Naive B cell (primary cell): ENCODE measurements around the gene KLHL18. TPM values are rescaled to one million over a fixed set of nuclear protein-coding genes. Genes with fewer than 3 reads are reported as not detected.

ENCODE experiments used
- ATAC-seq, 2 donors: fragments of 150-1000 bp; cut with Tn5 transposase; 2 replicates each; pipeline ENCODE4 v1.10.0; 2021; ENCODE audit warnings: low read depth in 2 of 2, mild to moderate bottlenecking in 2 of 2, moderate library complexity in 2 of 2
- DNase-seq: peaks from one replicate; pipeline ENCODE4 v3.0.0; 2022
- H3K27ac Mint-ChIP-seq, 6 donors: one replicate each; pipeline ENCODE4 v1.8.0; 2020 to 2022; ENCODE audit warnings: mild to moderate bottlenecking in 6 of 6, mixed read lengths in 6 of 6, moderate library complexity in 5 of 6, inconsistent platforms in 2 of 6
- H3K27me3 Mint-ChIP-seq, 3 donors: one replicate each; pipeline ENCODE4 v1.8.0; 2021 to 2022; ENCODE audit warnings: mixed read lengths in 3 of 3, mild to moderate bottlenecking in 1 of 3
- H3K36me3 Mint-ChIP-seq, 2 donors: one replicate each; pipeline ENCODE4 v1.8.0; 2020 to 2022; ENCODE audit warnings: mixed read lengths in 2 of 2, inconsistent platforms in 1 of 2, mild to moderate bottlenecking in 1 of 2
- H3K4me1 Mint-ChIP-seq, 3 donors: one replicate each; pipeline ENCODE4 v1.8.0; 2020 to 2022; ENCODE audit warnings: mixed read lengths in 3 of 3, inconsistent platforms in 1 of 3, mild to moderate bottlenecking in 1 of 3, moderate library complexity in 1 of 3
- H3K4me3 Mint-ChIP-seq, 8 donors: one replicate each; pipeline ENCODE4 v1.8.0; 2020 to 2022; ENCODE audit warnings: mild to moderate bottlenecking in 8 of 8, mixed read lengths in 8 of 8, moderate library complexity in 8 of 8, inconsistent platforms in 2 of 8
- H3K9me3 Mint-ChIP-seq, 7 donors: one replicate each; pipeline ENCODE4 v1.8.0; 2020 to 2022; ENCODE audit warnings: mixed read lengths in 7 of 7, mild to moderate bottlenecking in 5 of 7, inconsistent platforms in 2 of 7, moderate library complexity in 1 of 7
- polyA plus RNA-seq, 6 donors: library from polyadenylated mRNA; unstranded; fragments of 300-500 nt; fragmentation: Illumina TruSeq; gene quantifications; one replicate each; pipeline ENCODE4 v1.2.3, GENCODE V29; 2021; ENCODE audit warnings: low read depth in 6 of 6

Gene KLHL18
- polyA plus RNA-seq, 6 donors from 2014 or later, result 14.7 to 23.5 (median 19.6) TPM

DNA sequence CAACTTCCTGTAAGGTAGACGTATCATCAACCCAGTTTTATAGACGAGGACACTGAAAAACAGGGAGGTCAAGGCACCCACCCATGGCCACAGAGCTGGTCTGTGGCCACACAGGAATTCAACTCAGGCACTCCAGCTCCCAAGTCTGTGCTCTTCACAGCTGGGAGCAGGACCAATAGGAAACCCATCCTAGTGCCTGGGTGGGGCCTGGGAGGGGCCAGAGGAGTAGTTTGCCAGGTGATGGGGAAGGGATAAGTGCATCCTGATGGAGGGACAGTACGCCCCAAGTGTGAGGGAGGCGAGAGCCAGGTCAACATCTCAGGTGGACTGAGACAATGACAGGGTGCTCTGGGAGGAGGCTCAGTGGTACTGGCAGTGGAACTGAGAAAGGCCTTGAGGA, 22.1 kb upstream of the KLHL18 start:
- ATAC-seq, result no peak
- H3K27ac Mint-ChIP-seq, result peak overlapping the region in 2 of 6 donors; percentile 37 to 80
- no peaks in the 10 kb centered on the region for H3K36me3 Mint-ChIP-seq
- no peak overlapping the region for H3K4me3 Mint-ChIP-seq
- H3K4me1 Mint-ChIP-seq, result peaks cover 0 to 6% (median 0%) of the 10 kb centered on the region in 3 donors
- H3K27me3 Mint-ChIP-seq, result no peaks in the 10 kb centered on the region
- no peaks in the 10 kb centered on the region for H3K9me3 Mint-ChIP-seq
- no peak for DNase-seq

DNA sequence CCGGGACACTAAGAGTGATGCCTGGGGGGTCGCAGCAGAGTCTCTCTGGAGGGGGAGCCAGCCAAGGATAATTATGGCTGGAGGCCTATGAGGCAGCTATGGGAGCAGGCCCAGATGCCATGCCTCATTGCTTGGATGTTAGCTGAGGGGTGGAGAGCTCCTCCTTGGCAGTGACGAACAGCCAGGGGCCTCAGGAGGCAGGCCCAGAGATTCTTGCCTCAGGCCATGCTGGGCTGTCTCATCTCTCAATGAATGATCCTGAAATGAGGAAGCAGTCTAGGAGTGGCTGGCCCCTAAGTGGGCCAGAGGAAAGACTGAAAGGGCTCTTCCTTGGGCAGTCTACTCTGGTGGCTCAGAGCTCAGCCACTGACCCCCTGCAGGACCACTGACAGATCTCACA, 21.4 kb upstream of the KLHL18 start:
- no peak for DNase-seq
- Mint-ChIP-seq H3K27me3 (no peaks in the 10 kb centered on the region), H3K27ac (peak overlapping the region in 1 of 6 donors; percentile 19), H3K4me3 (peak overlapping the region in 1 of 8 donors; percentile 60), H3K36me3 (no peaks in the 10 kb centered on the region), H3K9me3 (no peaks in the 10 kb centered on the region), H3K4me1 (peaks cover 0 to 6% (median 2%) of the 10 kb centered on the region in 3 donors)
- ATAC-seq, result no peak

DNA sequence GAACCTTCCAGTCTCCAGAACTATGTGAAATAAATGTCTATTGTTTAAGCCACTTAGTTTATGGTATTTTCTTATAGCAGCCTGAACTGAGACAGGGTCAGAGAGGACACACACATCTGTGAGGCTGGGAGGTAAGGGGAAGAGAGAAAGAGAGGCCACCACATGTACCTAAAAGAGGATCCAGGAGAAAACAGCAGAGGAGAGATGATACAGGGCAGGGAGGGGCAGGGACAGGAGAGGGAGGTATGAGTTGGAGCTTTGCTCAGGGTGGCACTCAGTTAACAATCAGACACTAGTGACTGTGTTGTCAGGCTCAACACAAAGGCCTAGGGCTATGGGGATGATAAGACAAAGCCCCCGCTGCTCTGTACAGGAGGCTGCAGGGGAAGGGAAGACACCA, 17.7 kb upstream of the KLHL18 start:
- ATAC-seq, result no peak
- no peaks in the 10 kb centered on the region for H3K27me3 Mint-ChIP-seq

DNA sequence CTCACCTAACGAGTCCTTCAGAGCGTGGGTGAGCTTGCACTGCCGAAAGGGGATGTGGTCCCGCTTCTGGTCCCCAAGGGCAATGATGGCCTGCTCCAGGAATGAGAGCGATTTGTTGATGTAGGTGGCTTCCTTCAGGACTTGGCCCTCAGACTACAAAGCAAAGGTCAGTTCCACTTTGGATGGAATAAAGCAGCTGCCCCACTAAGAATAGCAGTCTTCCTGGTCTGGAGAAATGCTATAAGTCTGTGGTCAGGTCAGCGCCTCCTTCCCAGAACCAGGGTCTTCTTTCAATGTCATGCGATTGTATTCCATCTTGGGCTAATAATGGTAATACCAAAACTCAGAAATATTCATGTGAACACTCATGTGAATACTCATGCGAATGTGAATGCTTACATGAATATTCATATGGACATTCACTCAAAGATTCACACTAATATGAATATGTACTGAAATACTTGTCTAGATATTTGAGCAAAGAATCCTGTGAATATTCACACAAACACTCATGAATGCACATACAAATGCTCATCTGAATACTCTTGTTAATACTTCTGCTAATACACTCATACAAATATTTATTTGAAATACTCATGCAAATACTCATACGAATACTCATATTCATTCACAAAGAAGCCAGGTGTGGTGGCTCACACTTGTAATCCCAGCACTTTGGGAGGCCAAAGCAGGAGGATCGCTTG, 16.9 kb upstream of the KLHL18 start:
- no peak overlapping the region for H3K27ac Mint-ChIP-seq
- no peaks in the 10 kb centered on the region for H3K36me3 Mint-ChIP-seq
- DNase-seq, result no peak
- no peaks in the 10 kb centered on the region for H3K27me3 Mint-ChIP-seq
- no peak overlapping the region for H3K4me3 Mint-ChIP-seq
- ATAC-seq, result no peak
- H3K4me1 Mint-ChIP-seq, result peaks cover 6 to 14% (median 12%) of the 10 kb centered on the region in 3 donors
- H3K9me3 Mint-ChIP-seq, result no peaks in the 10 kb centered on the region

More for the DNA sequence above, 17.7 kb upstream of the KLHL18 start:
- Mint-ChIP-seq H3K4me3 (peak overlapping the region in 1 of 8 donors; percentile 60), H3K36me3 (no peaks in the 10 kb centered on the region), H3K4me1 (peaks cover 6 to 14% (median 12%) of the 10 kb centered on the region in 3 donors), H3K27ac (peak overlapping the region in 1 of 6 donors; percentile 58), H3K9me3 (no peaks in the 10 kb centered on the region)
- DNase-seq, result no peak

DNA sequence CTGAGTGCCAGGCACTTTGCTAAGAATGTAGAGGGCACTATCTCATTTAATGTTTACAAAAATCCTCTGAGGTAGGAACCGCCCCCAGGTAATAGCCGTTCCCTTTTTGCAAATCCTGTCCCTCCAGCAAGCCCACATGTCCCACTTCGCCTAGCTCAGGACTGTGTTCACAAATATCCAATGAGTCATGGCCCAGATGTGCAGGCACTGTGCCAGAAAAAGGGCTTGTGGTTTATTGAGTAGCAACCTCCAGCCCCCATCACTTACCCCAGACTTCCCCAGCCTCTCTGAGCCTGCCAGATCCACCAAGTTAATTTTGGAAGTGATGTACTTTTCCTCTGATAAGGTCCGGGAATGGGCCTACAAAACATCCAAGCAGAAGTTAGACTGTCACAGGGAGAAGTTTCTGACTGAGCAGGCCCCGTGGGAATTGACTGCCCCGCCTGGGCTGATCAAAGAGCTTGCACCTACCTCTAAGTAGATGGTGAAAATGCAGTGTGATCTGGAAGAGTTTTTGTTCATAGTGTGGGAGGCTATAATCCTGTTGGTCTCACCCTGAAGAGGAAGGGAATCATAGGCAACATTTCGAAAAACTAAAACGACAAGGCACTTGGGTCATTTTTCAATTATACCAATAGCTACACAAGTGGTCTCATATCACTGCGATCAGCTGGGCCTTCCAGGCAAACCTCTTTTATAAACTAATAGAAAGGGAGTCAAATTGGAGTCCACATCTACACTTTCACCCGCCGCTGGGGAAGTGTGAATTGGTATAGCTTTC, 15.8 kb upstream of the KLHL18 start:
- H3K27ac Mint-ChIP-seq, result peak overlapping the region in 2 of 6 donors; percentile 3 to 30
- H3K4me3 Mint-ChIP-seq, result no peak overlapping the region
- H3K4me1 Mint-ChIP-seq, result peaks cover 6 to 14% (median 12%) of the 10 kb centered on the region in 3 donors
- no peaks in the 10 kb centered on the region for H3K36me3 Mint-ChIP-seq
- ATAC-seq (peak; percentile 44 to 58), DNase-seq (no peak)
- no peaks in the 10 kb centered on the region for H3K9me3 Mint-ChIP-seq
- no peaks in the 10 kb centered on the region for H3K27me3 Mint-ChIP-seq

DNA sequence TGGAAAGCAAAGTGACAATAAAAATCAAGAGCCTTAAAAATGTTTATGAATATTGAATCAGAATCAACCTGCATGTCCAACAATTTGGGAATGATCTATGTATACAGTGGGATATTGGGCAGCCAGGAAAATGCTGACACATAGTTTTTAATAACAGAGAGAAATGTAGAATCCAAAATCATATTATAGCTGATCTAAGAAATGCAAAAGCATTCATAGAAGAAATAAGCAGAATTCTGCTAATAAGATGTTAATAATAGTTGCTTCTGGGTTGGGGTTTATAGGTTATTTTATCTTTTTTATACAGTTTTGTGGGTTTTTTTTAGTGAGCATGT, 15.3 kb upstream of the KLHL18 start:
- H3K9me3 Mint-ChIP-seq, result no peaks in the 10 kb centered on the region
- peaks cover 6 to 14% (median 12%) of the 10 kb centered on the region in 3 donors for H3K4me1 Mint-ChIP-seq
- no peaks in the 10 kb centered on the region for H3K27me3 Mint-ChIP-seq
- DNase-seq (no peak), ATAC-seq (no peak)
- H3K27ac Mint-ChIP-seq, result peak overlapping the region in 1 of 6 donors; percentile 30
- no peak overlapping the region for H3K4me3 Mint-ChIP-seq
- no peaks in the 10 kb centered on the region for H3K36me3 Mint-ChIP-seq

DNA sequence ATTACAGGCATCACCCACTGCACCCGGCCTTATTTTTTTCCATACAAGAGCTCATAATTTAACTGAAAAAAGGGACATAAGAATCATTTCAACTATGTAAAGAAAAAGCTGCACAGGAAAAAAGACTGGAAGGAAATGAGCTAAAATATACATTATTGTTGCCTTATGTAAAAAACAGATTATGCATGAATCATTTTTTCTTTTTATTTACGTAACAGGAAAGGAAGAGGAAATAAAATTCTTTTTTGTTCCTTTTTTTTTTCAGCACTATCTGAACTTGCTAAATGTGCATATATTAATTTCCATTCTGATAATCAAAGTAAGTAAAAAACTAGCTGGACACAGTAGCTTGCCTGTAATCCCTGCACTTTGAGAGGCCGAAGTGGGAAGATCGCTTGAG, 12.2 kb upstream of the KLHL18 start:
- ATAC-seq (no peak), DNase-seq (no peak)
- H3K9me3 Mint-ChIP-seq, result no peaks in the 10 kb centered on the region
- no peak overlapping the region for H3K4me3 Mint-ChIP-seq
- H3K36me3 Mint-ChIP-seq, result no peaks in the 10 kb centered on the region
- no peak overlapping the region for H3K27ac Mint-ChIP-seq
- H3K27me3 Mint-ChIP-seq, result no peaks in the 10 kb centered on the region
- peaks cover 6 to 12% (median 8%) of the 10 kb centered on the region in 3 donors for H3K4me1 Mint-ChIP-seq

DNA sequence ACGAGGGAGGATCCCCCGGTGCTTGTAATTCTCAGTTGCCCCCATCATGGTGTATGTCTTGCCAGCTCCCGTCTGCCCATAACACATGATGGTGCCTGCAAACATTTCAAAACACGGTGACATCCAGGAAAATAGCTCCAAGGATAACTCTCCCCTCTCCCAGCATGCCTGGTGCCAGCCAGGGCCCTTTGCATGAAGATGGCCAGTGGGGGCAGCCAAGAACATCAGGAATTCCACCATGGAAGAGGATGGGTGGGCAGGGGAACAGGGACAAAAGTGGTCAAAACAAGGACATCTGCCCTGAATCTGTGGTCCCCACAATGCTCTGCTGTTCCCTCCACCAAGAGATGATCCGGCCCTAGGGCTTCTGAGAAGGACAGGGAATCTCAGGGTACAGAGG, 9.2 kb upstream of the KLHL18 start:
- H3K4me3 Mint-ChIP-seq, result no peak overlapping the region
- ATAC-seq, result no peak
- H3K27ac Mint-ChIP-seq, result no peak overlapping the region
- no peaks in the 10 kb centered on the region for H3K9me3 Mint-ChIP-seq
- H3K36me3 Mint-ChIP-seq, result no peaks in the 10 kb centered on the region
- DNase-seq, result no peak
- no peaks in the 10 kb centered on the region for H3K4me1 Mint-ChIP-seq
- no peaks in the 10 kb centered on the region for H3K27me3 Mint-ChIP-seq

DNA sequence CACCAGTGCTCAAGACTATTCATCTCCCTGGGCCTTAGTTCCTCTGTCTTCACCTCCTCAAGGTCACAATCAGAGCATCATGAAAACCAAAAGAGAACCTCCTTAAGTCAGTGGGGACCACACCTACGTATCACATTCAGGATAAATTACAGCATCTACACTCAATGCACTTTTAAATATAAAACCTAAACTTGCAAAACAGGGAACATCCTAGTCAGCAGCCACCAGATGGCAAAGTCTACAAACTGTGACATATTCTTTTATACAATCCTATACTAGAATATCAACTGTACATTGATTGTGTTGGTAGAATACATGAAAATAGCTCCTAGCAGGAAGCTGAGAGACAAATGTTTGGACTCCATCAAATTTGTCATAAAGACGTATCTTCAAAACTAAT, 8.1 kb upstream of the KLHL18 start:
- no peaks in the 10 kb centered on the region for H3K27me3 Mint-ChIP-seq
- H3K9me3 Mint-ChIP-seq, result no peaks in the 10 kb centered on the region
- H3K36me3 Mint-ChIP-seq, result no peaks in the 10 kb centered on the region
- no peaks in the 10 kb centered on the region for H3K4me1 Mint-ChIP-seq
- ATAC-seq, result no peak
- no peak overlapping the region for H3K4me3 Mint-ChIP-seq
- no peak overlapping the region for H3K27ac Mint-ChIP-seq
- DNase-seq, result no peak

DNA sequence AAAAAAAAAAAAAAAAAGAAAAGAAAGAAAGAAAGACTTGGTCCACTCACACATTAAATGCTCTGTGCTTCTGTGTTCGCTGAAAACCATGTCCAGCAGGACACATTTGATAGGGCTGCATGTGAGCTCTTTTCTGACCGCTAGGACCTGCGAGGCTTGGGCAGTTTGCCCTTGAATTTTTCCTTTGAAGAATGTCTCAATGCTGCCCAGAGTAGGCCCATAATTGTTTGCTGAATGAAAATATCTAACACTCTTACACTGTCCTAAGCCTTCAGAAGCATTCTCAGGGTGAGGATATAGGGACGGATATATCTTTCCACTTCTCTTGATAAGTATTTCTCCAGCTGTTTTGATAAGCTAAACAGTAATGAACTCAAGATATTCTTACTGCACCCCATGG, 6.2 kb upstream of the KLHL18 start:
- Mint-ChIP-seq H3K27ac (no peak overlapping the region), H3K27me3 (no peaks in the 10 kb centered on the region), H3K4me1 (peaks cover 3 to 9% (median 4%) of the 10 kb centered on the region in 3 donors), H3K4me3 (no peak overlapping the region), H3K9me3 (no peaks in the 10 kb centered on the region), H3K36me3 (no peaks in the 10 kb centered on the region)
- ATAC-seq (no peak), DNase-seq (no peak)

DNA sequence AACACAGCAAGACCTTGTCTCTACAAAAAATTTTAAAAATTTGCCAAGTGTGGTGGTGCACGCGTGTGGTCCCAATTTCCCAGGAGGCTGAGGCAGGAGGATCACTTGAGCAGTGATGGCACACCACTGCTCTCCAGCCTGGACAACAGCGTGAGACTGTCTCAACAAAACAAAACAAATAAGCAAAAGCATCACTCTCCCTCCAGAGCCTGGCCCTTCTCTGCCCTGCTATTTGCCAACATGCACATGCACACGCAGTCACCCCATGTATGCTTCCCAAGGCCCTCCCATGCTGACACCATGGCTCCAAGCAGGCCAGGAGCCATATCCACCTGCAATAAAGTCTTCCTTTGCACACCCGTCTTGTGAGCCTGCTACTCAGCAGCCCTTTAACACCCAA, 2.2 kb upstream of the KLHL18 start:
- Mint-ChIP-seq H3K27ac (peak overlapping the region in 5 of 6 donors; percentile 42 to 99 (median 57)), H3K9me3 (peaks cover 0 to 3% (median 0%) of the 10 kb centered on the region in 7 donors), H3K36me3 (peaks cover 0 to 10% of the 10 kb centered on the region in 2 donors), H3K4me3 (peak overlapping the region in 2 of 8 donors; percentile 36 to 95), H3K4me1 (peaks cover 29 to 46% (median 35%) of the 10 kb centered on the region in 3 donors), H3K27me3 (no peaks in the 10 kb centered on the region)
- ATAC-seq (no peak), DNase-seq (no peak)

DNA sequence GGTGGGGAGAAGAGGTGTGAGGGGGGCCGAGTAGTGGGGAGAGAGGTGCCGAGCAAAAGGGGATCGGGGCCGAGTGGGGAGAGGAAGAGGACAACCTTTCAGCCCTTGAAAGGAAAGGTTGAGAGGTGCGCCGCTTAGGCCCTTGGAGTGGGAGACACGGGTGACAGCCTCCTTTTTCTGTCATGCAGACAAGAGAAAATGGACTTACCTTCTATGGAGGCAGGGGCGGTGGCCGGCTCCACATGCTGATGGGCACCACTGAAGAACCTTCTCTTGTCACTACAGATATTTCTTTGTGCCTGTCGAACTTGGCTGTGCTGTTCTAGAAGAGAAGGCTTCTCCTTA, 421 bp downstream of the KLHL18 start:
- Mint-ChIP-seq H3K4me1 (peaks cover 36 to 66% (median 50%) of the 10 kb centered on the region in 3 donors), H3K27me3 (no peaks in the 10 kb centered on the region)
- ATAC-seq, result no peak

DNA sequence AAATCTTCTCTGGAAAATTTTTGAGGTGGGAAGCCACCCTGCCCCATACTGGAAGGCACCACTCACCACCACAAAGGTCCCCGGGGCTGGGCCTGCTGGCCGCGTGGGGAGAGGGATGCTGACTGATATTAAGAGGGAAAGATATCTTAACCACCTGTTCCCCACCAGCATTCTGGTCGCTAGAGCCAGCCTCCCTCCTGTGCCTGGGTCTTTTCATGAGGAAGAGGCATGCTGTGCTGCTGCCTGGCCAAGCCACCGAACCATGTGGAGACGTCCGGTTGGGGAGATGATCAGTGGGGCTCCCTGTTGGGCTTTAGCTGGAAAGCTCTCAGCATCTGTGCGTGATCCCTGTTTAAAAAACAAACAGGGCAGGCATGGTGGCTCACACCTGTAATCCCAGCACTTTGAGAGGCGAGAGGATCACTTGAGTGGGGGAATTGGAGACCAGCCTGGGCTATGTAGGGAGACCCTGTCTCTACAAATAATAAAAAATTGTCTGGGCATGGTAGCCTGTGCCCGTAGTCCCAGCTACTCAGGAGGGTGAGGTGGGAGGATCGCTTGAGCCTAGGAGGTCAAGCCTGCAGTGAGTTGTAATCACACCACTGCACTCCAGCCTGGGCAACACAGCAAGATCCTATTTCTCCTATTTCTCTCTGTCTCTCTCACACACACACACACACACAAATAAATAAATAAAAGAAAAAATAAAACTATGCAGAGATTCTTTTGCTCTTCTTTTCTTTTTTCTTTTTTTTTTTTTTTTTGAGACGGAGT, 1.0 kb downstream of the KLHL18 start:
- Mint-ChIP-seq H3K27me3 (no peaks in the 10 kb centered on the region), H3K9me3 (peaks cover 0 to 3% (median 0%) of the 10 kb centered on the region in 7 donors), H3K27ac (peak overlapping the region; percentile 99 to 100 (median 100)), H3K4me3 (peak overlapping the region; percentile 94 to 100 (median 97)), H3K36me3 (peaks cover 0 to 10% of the 10 kb centered on the region in 2 donors), H3K4me1 (peaks cover 38 to 66% (median 50%) of the 10 kb centered on the region in 3 donors)
- ATAC-seq (no peak), DNase-seq (no peak)

More for the DNA sequence above, 421 bp downstream of the KLHL18 start:
- Mint-ChIP-seq H3K9me3 (peaks cover 0 to 3% (median 0%) of the 10 kb centered on the region in 7 donors), H3K4me3 (peak overlapping the region; percentile 94 to 100 (median 97)), H3K27ac (peak overlapping the region; percentile 99 to 100 (median 100)), H3K36me3 (peaks cover 0 to 10% of the 10 kb centered on the region in 2 donors)
- no peak for DNase-seq
